NT2/D1 (cell line): ENCODE results near the gene PHACTR3.

Source experiments
- SUZ12 ChIP-seq: IDR thresholded peaks from 2 replicates; pipeline ENCODE4 v1.6.1; 2011; ENCODE audit not compliant: insufficient read length, insufficient read depth; ENCODE audit errors: extremely low read depth
- YY1 ChIP-seq: IDR thresholded peaks from 2 replicates; pipeline ENCODE4 v1.6.1; 2011; ENCODE audit not compliant: insufficient read length, insufficient read depth
- ZNF274 ChIP-seq: IDR thresholded peaks from 2 replicates; pipeline ENCODE4 v1.6.1; 2011; ENCODE audit warnings: mild to moderate bottlenecking, low read depth, low read length

- TF ChIP-seq ZNF274 (no peak), SUZ12 (no peak), YY1 (no peak)
These were observed 18.8 kb downstream of the PHACTR3 start for GRCh38 chr20:59623133-59623532.
